LNCAP (cell line): ENCODE results near the gene HIVEP3.

Experiments used
- TF ChIP-seq, protein P1 (sequence below): fragments of 450-650 bp; IDR thresholded peaks from 2 replicates; pipeline ENCODE4 v1.5.1; 2017; ENCODE audit warnings: mild to moderate bottlenecking

HIVEP3 gene

DNA sequence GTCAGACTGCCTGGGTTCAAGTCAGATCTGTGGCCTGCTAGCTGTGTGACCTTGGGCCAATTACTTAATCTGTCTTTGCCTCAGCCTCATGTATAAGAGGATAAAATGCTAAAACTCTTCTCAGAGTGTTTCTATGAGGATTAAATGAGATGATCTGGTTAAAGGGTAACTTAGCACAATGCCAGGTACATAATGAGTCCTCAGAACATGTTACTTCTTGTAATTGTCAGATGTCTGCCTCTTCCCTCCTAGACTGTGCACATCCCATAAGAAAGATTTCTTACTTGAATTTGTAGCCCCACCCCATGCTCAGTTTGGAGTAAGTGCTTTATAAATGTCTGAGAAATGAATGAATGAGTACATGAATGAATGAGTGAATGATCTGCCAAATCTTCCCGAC lies 34.6 kb upstream of the HIVEP3 start:
- TF ChIP-seq, protein P1, sequence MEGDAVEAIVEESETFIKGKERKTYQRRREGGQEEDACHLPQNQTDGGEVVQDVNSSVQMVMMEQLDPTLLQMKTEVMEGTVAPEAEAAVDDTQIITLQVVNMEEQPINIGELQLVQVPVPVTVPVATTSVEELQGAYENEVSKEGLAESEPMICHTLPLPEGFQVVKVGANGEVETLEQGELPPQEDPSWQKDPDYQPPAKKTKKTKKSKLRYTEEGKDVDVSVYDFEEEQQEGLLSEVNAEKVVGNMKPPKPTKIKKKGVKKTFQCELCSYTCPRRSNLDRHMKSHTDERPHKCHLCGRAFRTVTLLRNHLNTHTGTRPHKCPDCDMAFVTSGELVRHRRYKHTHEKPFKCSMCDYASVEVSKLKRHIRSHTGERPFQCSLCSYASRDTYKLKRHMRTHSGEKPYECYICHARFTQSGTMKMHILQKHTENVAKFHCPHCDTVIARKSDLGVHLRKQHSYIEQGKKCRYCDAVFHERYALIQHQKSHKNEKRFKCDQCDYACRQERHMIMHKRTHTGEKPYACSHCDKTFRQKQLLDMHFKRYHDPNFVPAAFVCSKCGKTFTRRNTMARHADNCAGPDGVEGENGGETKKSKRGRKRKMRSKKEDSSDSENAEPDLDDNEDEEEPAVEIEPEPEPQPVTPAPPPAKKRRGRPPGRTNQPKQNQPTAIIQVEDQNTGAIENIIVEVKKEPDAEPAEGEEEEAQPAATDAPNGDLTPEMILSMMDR = no peak

DNA sequence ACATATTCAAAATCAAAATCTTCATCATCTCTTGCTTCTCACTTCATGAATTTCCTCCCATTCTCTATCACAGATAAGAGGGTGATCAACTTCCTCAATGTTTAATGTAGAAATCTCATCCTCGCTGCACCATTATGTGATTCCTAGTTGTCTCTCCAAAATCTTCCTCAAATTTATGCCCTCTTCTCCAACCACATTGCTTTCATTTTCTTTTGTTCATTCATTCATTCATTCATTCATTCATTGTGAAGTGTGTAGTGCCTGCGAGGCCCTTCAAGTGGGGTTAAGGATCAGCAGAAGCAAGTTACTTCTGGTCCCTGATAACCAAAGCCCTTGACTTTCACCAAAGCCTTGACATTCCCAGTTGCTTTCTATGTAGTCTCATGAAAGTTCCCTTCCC lies 33.5 kb upstream of the HIVEP3 start:
- TF ChIP-seq, protein P1 = no peak

DNA sequence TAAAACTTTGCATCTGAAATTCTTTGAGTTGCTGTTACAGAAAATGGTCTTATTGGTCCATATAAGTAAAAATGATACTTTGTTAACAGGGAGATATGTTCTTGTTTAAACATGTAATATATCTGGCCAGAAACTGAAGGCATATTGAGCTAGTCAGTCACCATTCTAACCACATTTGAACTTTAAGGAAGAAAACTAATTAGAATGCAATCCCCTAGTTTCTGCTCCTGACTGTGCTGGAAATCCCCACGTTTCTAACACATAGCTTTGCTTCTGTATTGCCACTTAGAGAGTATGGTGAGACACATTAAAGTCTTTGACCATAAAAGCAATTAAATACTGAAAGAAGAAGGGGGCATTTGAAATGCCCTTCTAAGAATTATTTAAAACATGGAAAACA lies 32.1 kb upstream of the HIVEP3 start:
- TF ChIP-seq, protein P1 = no peak

DNA sequence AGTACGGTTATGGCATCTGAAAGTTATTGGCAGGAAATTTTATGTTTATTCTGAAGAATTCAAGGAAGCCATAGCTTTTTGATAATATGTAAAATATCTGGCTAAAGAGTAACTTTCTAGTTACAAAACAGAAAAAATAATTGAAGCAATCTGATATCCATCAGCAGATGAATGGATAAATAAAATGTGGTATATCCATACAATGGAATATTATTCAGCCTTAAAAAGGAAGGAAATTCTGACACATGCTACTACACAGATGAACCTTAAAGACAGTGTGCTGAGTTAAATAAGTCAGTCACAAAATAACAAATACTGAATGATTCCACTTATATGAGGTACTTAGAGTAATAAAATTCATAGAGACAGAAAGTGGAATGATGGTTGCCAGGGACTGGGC lies 25.0 kb upstream of the HIVEP3 start:
- TF ChIP-seq, protein P1 = no peak

DNA sequence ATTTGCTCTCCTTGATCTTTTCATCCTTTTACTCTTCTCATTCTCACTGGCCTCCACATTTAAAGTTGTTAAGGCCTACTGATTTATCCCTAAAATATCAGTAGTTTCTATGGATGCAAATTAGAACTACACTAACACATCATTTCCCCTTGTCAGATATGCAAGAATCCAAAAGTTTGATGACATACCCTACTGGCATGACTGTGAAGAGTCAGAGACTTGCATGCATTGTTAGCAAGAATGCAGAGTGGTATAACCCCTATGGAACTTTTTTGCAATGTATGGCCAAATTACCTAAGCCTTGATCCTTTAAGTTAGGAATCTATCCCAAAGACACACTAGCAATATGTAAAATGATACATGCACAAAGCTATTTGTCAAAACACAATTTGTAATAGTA lies 23.6 kb upstream of the HIVEP3 start:
- TF ChIP-seq, protein P1 = no peak

DNA sequence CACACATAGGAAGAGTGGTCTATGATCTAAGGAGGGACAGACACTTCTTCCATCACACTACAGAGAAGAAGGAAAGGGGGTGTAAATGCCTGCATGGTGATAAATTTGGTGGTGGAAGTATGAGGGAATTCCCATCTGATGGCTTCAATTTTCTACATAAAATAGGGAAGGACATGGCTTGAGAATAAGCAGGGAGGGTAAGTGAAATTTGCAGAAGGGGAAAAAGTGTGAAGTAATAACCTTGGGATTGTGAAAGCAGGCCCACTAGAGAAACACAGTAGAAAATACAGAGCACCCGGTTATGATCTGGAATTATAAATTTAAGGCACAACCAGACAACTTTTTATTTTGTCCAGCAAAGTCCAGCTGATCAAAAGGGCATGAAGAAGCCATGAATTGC lies 22.7 kb upstream of the HIVEP3 start:
- TF ChIP-seq, protein P1 = no peak

DNA sequence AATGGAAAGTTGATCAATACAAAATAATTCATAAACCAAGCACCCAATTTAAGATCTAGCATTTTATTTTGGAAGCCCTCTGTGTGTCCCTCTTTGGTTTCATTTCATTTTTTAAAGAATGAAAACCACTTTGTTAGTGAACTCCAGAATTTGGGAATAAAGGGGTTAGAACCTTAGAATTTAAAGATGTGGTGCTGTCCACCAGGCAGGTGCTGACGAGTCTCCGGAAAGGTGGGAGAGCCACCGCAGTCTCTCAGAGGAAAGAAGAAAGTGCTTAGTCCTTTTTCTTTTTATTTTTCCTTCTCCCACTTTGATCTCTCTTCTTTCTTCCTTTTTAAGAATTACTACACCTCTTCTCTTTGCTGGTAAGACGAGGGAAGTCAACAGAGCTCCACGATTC lies 20.5 kb upstream of the HIVEP3 start:
- TF ChIP-seq, protein P1 = no peak

DNA sequence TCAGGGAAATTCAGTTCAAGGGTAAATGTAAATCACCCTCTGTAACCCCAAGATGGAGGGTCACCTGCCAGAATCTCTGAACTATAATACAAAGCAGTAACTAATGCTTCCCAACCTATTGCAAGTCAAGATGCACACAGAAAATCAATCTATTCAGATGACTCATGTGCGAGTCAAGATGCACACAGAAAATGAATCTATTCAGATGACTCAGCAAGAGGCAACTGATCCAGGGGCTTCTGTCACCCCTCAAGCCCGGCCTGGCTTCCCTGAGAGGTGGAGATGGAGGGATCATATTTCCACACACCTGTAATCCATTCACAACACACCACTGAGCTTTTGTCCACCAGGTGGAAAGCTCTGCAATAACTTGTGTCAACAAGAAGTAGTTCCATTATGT lies 17.4 kb upstream of the HIVEP3 start:
- TF ChIP-seq, protein P1 = no peak
